Type B pancreatic cell (in vitro differentiated cells): ENCODE data around the gene CARD11. TPM values are rescaled to one million over a fixed set of nuclear protein-coding genes. Genes with fewer than 3 reads are reported as not detected.

Experiments used
- DNase-seq: peaks from one replicate; pipeline ENCODE4 v3.0.0; 2021; ENCODE audit warnings: mixed read lengths; ENCODE audit not compliant: unreplicated experiment; ENCODE audit errors: extremely low spot score
- H3K27ac Mint-ChIP-seq: 2 replicates; pipeline ENCODE4 v1.8.0; 2021; ENCODE audit warnings: mild to moderate bottlenecking, mixed read lengths
- H3K27me3 Mint-ChIP-seq: 2 replicates; pipeline ENCODE4 v1.8.0; 2021; ENCODE audit warnings: mixed read lengths
- H3K36me3 Mint-ChIP-seq: 2 replicates; pipeline ENCODE4 v1.8.0; 2021; ENCODE audit warnings: mixed read lengths
- H3K4me1 Mint-ChIP-seq: one replicate; pipeline ENCODE4 v1.8.0; 2021; ENCODE audit warnings: mixed read lengths; ENCODE audit not compliant: unreplicated experiment
- H3K4me3 Mint-ChIP-seq: 2 replicates; pipeline ENCODE4 v1.8.0; 2021; ENCODE audit warnings: mild to moderate bottlenecking, mixed read lengths
- H3K9me3 Mint-ChIP-seq: 2 replicates; pipeline ENCODE4 v1.8.0; 2021; ENCODE audit warnings: mixed read lengths
- CTCF ChIP-seq: fragments of 200-600 bp; sonication (generic); conservative IDR thresholded peaks from 2 replicates; pipeline ENCODE4 v1.5.0; 2021; ENCODE audit warnings: antibody characterized with exemption, mild to moderate bottlenecking
- total RNA-seq: library from RNA; stranded (reverse); gene quantifications from 2 replicates; pipeline ENCODE4 v1.2.1, GENCODE V29; 2021; ENCODE audit warnings: low replicate concordance

CARD11 gene
- total RNA-seq, 1 donor from 2014 or later = 11.6 TPM

- Mint-ChIP-seq H3K4me1 (peaks cover 5% of the 10 kb centered on the region), H3K4me3 (no peak overlapping the region), H3K27me3 (peaks cover 16% of the 10 kb centered on the region), H3K27ac (no peak overlapping the region), H3K9me3 (peaks cover 6% of the 10 kb centered on the region), H3K36me3 (no peaks in the 10 kb centered on the region)
- no peak for TF ChIP-seq CTCF
- no peak for DNase-seq
Observed at GRCh38 chr7:3069771-3070449, 26.2 kb upstream of the CARD11 start.

DNA sequence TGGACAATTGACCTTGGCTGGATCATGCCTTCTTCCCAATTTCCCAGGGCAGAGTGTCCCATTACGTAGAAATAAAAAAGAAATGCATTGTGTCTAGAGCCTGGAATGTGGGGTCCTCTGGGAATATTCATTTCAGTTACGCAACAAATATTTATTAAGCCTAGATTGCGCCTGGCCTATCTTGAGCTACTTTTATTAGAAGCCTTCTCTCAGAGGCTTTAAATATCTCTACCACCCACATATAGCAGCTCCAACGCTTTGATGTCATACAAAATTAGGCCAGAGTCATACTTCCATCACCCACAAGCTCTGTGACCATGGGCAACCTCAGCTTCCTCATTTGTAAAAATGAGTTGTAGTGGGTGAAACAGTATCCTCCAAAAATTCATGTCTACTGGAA lies 24.9 kb upstream of the CARD11 start:
- H3K9me3 Mint-ChIP-seq = peaks cover 6% of the 10 kb centered on the region
- peaks cover 5% of the 10 kb centered on the region for H3K4me1 Mint-ChIP-seq
- H3K27me3 Mint-ChIP-seq = peaks cover 16% of the 10 kb centered on the region
- DNase-seq = no peak
- H3K27ac Mint-ChIP-seq = no peak overlapping the region
- TF ChIP-seq CTCF = no peak
- no peaks in the 10 kb centered on the region for H3K36me3 Mint-ChIP-seq
- H3K4me3 Mint-ChIP-seq = no peak overlapping the region

- peaks cover 6% of the 10 kb centered on the region for H3K9me3 Mint-ChIP-seq
- H3K4me1 Mint-ChIP-seq = peaks cover 5% of the 10 kb centered on the region
- H3K27ac Mint-ChIP-seq = no peak overlapping the region
- TF ChIP-seq CTCF = no peak
- H3K27me3 Mint-ChIP-seq = peaks cover 16% of the 10 kb centered on the region
- H3K36me3 Mint-ChIP-seq = no peaks in the 10 kb centered on the region
- no peak overlapping the region for H3K4me3 Mint-ChIP-seq
- DNase-seq = no peak
Observed at GRCh38 chr7:3067606-3068380, 24.1 kb upstream of the CARD11 start.

GRCh38 chr7:3067193-3067592 lies 23.5 kb upstream of the CARD11 start:
- peaks cover 12% of the 10 kb centered on the region for H3K27me3 Mint-ChIP-seq
- no peak for TF ChIP-seq CTCF
- no peaks in the 10 kb centered on the region for H3K36me3 Mint-ChIP-seq
- no peak overlapping the region for H3K27ac Mint-ChIP-seq
- H3K9me3 Mint-ChIP-seq = peaks cover 6% of the 10 kb centered on the region
- peaks cover 5% of the 10 kb centered on the region for H3K4me1 Mint-ChIP-seq
- H3K4me3 Mint-ChIP-seq = no peak overlapping the region
- no peak for DNase-seq

DNA sequence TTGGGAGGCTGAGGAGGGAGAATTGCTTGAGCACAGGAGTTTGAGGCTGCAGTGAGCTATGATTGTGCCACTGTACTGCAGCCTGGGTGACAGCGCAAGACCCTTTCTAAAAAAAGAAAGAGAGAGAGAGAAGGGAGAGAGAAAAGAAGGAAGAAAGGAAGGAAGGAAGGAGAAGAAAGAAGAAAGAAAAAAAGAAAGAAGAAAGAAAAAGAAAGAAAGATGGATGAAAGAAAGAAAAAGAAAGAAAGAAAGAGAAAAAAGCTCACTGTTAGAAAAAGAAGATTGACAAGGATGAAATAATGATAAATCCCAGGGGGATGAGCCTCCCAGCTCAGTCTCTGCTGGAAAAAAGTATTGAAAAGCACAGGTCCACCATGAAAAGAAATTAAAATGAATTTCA lies 22.8 kb upstream of the CARD11 start:
- Mint-ChIP-seq H3K4me1 (peaks cover 5% of the 10 kb centered on the region), H3K4me3 (no peak overlapping the region), H3K27me3 (peaks cover 12% of the 10 kb centered on the region)

More for the DNA sequence above, 22.8 kb upstream of the CARD11 start:
- TF ChIP-seq CTCF = no peak
- no peak overlapping the region for H3K27ac Mint-ChIP-seq
- no peaks in the 10 kb centered on the region for H3K36me3 Mint-ChIP-seq
- H3K9me3 Mint-ChIP-seq = peaks cover 8% of the 10 kb centered on the region
- no peak for DNase-seq
